MV-4-11 (cell line): ENCODE results near the gene LYRM4.

Experiments
- DNase-seq: peaks from one replicate; lab custom pipeline; 2025; lab: John Stamatoyannopoulos, UW

The LYRM4 gene

GRCh38 chr6:5246141-5247097 is 14.3 kb downstream of the LYRM4 start:
- peak; percentile 37 for DNase-seq

GRCh38 chr6:5243069-5243468 is 17.7 kb downstream of the LYRM4 start:
- DNase-seq: no peak

GRCh38 chr6:5241252-5241651 is 19.5 kb downstream of the LYRM4 start:
- DNase-seq: no peak

DNA sequence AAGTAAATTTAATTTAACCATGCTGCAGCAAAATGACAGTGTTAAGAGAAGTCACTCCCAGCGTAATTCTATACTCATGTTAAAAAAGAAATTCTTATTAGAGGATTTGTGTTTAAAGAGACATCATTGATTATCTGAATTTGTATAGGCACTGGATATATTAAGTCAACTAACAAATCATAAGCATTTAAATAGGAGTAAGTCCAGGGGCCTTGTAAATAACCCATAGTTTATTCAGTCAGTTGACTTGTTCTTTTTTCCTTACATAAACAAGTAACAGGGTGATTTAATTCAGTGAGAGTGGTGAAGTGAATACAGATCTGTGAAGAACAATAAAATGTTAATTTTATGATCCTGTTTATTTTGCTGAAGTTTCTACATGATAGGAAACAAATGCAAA is 22.4 kb downstream of the LYRM4 start:
- no peak for DNase-seq

DNA sequence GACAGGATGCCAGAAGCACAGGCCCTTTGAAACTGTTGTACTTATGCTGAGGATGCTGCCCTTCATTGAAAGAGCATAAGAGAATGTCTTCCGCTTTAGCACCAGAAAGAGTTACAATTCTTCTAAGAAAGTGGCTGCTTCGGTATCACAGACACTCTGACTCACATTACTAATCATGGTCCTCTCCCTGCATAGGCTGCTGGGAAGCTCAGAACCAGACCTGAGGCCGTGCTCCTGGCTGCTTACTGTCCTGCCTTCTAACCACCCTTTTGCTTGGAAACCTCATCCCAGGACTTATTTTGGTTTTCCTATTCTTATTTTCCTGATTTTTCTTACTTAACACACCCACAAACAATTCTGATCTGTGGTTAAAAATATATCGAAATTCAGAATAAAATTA is 22.9 kb downstream of the LYRM4 start:
- no peak for DNase-seq

DNA sequence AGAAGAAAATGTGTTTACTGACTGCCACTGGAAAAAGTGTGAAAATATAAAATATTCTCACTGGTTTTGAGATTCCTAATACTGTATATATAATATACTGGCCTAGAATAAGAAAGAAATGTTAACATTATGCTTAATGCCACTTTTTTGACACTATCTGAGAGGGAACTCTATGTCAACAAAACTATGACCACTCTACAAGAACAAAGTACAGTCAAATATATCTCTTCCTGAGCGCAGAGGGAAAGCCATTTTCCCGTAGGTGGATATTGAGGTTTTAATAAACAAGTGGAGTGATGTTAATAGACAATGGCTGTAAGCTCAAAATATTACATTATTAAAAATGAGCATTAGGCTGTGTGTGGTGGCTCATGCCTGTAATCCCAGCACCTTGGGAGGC is 24.9 kb downstream of the LYRM4 start:
- no peak for DNase-seq

GRCh38 chr6:5234874-5235273 is 25.9 kb downstream of the LYRM4 start:
- DNase-seq: peak; percentile 70

DNA sequence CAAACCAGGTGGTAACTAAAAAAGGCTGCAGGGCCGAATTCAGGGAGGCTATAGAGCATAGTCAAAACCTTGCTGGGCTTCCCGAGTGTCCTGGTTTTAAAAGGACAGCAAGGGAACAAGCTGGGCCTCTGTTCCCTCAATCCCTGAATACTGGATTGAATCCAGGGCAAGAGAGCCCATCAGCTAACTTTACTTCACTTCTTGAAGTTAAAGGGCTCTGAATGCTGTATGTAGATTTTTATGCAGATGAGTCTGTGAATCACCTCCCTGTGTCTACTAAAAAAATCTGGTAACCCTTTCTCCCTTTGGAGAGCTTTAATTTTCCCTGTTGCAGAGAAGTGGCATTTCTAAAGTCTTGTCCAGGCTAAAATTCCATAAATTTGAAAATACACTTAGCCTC is 29.5 kb downstream of the LYRM4 start:
- no peak for DNase-seq

GRCh38 chr6:5230081-5230480 is 30.7 kb downstream of the LYRM4 start:
- peak; percentile 30 for DNase-seq

DNA sequence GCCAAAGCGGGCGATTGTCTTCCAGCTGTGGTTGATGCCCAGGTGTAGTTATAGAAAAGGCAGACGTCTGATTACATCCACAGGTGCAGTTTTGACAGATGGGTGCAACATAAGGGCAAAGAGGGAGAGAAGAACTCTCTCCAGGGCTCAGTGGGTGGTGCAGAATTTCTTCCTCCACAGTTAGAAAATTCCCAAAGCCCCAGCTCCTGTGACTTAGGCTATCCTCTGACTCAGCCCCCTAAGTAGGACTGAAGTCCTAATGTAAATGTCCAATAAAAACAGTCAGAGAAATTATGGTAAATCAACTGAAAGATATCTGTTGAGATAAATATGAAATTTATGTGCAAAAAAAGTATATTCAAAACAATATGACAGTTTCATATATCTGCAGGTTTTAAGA is 31.4 kb downstream of the LYRM4 start:
- no peak for DNase-seq

- no peak for DNase-seq
Observed at GRCh38 chr6:5223309-5223708, 37.4 kb downstream of the LYRM4 start.

- DNase-seq: peak; percentile 3
Observed at GRCh38 chr6:5220443-5220842, 40.3 kb downstream of the LYRM4 start.

GRCh38 chr6:5219011-5219691 is 41.6 kb downstream of the LYRM4 start:
- DNase-seq: no peak

- no peak for DNase-seq
Observed at GRCh38 chr6:5217356-5217755, 43.4 kb downstream of the LYRM4 start.

DNA sequence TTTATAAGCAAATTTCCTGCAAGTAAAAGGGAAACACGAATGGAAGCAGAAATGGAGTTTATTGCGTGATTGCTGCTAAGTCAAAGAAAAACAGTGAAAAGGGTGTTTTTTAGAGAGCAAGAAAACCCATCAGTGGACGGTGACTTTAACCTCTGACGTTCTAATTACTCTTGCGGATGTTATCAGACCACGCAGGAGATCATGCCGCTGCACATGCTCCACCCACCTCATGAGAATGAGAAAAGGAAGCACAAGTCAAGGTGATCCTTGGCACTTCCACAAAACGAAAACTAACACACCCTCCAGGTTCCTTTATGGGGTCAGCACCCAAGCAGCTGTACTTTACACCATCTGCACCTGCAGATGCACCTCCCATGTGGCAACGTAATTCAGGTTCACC is 45.0 kb downstream of the LYRM4 start:
- DNase-seq: no peak

DNA sequence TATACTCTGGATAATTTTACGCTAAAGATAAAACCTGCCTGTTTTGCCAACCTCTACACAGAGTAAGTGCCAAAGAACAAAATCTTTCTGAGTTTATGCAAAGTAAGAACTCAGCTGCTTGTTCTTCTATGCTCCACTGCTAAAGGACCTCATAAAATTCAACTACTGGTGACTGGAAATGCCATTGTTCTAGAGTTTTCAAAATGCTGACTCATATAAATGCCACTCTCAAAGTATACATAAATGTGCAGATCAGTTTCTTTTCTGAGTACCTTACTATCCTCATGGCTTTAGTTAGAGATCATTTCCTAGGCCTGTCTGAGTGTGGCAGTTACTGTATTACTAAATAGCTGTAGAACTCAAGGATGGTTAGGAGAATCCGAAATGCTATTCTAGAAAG is 45.6 kb downstream of the LYRM4 start:
- DNase-seq: no peak

- peak; percentile 63 for DNase-seq
Observed at GRCh38 chr6:5214570-5215052, 46.1 kb downstream of the LYRM4 start.

- no peak for DNase-seq
Observed at GRCh38 chr6:5213836-5214235, 46.9 kb downstream of the LYRM4 start.

- DNase-seq: no peak
Observed at GRCh38 chr6:5211492-5211891, 49.3 kb downstream of the LYRM4 start.

DNA sequence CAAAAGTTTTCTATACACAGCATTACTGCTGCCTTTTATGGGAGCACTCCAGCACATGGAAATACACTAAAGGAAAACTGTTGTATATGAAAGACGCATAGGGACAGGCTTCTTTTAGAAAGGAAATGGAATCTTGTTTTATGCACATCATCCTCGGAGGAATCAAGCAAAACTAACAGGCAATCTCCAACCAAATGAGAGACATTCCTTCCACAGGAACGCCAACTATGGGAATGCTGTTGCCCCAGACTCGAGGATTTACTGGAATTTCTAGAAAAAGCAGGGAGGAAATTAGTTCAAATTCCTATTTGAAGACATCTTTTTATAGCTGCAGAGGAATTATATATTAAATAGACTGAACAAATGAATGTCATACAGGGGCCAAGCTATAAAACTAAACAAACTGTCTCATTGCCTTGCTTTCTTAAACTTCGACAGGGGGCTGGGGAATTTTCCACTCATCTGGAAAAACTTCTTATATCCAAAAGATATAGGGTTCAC is 52.2 kb downstream of the LYRM4 start:
- no peak for DNase-seq

GRCh38 chr6:5208057-5208456 is 52.7 kb downstream of the LYRM4 start:
- no peak for DNase-seq

DNA sequence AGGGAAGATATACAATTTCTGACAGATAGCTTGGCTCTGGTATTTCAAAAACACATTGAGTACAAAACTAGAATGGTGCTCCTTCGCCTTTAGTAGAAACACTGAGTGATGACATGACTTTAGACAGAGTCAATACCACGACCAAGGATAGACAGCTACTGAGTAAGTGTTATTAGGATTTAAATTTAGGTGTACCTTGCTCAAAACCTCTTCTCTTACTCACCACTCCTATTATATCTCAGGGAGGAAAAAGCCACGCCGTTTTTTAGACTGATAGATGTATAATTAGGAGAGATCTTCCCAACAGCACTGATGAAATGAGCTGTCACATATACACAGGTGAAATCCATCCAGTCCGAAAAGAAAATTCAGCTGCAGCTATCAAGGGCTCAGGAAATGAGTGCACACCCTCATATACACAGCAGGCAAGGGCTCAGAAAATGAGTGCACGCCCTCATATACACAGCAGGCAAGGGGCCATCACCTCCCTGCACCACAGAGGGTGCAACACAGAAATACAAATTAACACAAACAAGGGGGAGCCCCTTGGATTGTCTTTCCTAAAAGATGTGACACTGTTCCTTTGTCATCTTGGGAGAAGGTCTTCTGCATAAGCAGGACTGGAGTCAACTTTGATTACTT is 53.7 kb downstream of the LYRM4 start:
- no peak for DNase-seq
